NCI-H1930 (cell line): ENCODE measurements around the gene TMEM238.
"Not testable (repeated sequence)": the region's sequence is repeated elsewhere in the genome, so short reads cannot be mapped to it uniquely, and the experiment has no call there.

Experiments
- DNase-seq, 2 experiments: peaks; one replicate each; lab custom pipeline; 2025; lab: John Stamatoyannopoulos, UW

Gene TMEM238, protein sequence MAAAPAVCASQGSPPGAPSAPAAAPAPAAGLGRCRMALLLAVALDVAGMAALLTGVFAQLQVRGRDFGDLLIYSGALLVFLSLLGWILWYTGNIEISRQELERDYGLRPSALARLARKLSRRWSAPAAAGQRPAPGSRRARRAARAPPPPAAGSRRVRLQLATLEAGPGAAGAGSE

GRCh38 chr19:55384131-55384919 is at the start of gene TMEM238:
TMEM238 (minus strand) TSS chr19:55384292; CDS start chr19:55384259, 33 bp downstream.
- DNase-seq = peak in 1 of 2 experiments; percentile 76

GRCh38 chr19:55433292-55433691 is 49.2 kb upstream of the TMEM238 start:
- DNase-seq = no peak

GRCh38 chr19:55432241-55432959 is 48.3 kb upstream of the TMEM238 start:
- no peak for DNase-seq

DNA sequence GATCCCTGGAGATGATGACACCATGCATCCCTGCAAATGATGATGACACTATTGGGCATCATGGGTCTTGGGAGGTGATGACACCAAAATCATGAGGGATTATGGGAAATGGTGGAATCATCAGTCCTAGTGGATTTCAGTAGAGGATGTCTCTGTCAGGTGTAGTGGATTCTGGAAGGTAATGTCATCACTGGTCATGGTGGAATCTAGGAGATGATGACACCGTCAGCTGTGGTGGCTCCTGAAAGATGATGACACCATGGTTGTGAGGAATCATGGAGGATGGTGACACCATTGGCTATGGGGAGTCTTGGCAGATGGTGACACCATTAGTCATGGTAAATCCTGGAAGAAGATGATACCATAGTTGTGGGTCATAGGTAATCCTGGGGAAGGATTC is 47.1 kb upstream of the TMEM238 start:
- no peak for DNase-seq

DNA sequence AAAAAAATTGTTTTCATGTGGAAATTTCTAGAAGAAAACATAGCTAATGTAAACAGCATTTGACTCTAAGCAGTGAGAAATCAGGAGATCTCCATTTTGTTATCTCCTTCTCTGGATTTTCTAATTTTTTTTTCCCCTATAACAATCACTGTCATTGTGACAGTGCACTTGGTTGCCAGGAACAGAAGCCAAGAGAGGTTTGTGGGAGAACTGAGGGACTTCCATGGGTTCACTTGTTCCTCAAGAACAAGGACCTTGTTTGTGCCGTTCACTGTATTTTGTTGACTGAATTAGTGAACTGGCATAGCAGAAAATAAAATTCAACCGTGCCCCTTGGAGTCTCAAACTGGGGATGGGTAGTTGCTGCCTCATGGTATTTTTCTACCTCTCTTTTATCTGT is 42.0 kb upstream of the TMEM238 start:
- no peak for DNase-seq

GRCh38 chr19:55424518-55424917 is 40.4 kb upstream of the TMEM238 start:
- no peak for DNase-seq

- DNase-seq = no peak
These were observed 39.3 kb upstream of the TMEM238 start for GRCh38 chr19:55423225-55424005.

DNA sequence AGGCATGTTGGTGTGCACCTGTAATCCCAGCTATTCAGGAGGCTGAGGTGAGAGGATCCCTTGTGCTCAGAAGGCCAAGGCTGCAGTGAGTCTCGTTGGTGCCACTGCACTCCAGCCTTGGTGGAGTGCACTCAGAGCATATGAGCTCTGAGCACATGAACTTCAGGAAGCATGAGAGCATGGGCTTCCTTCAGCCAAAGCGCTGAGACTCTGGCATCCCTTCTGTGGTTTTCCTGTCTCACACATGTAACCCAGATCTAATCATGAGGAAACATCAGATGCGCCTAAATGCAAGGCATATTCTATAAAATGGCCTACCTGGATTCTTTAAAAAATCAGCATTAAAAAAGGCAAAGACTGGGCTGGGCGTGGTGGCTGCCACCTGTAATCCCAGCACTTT is 37.2 kb upstream of the TMEM238 start:
- DNase-seq = not testable (repeated sequence)

DNA sequence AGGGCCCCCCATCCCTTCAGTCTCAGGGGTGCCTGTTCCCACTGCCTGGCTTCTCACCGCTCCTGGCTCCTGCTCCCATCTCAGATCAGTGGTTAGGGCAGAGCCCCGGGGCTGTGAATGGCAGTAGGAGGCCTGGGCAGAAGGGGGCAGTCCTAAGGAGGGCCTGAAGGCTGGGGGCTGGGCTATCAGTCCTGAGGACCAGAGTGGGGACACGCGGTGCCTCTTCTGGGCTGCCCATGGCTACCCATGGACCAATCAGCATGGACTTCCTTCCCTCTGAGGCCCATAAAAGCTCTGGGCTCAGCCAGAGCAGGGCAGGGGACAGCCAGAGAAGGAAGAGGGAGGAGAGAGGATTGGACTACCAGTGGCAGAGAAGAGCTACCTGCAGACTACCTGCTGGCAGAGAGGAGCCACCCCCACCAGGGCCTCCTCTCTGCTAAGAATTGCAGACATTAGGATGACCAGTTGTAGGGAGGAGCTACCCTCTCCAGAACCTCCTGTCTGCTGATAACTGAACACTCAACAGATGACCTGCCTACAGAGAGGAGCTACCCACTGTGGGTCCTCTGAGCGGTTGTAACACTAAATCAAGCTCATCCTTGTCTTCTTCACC is 35.6 kb upstream of the TMEM238 start:
- DNase-seq = no peak

GRCh38 chr19:55419103-55419502 is 35.0 kb upstream of the TMEM238 start:
- DNase-seq = no peak

- peak; percentile 34 to 58 for DNase-seq
These were observed 34.1 kb upstream of the TMEM238 start for GRCh38 chr19:55418185-55418584.

DNA sequence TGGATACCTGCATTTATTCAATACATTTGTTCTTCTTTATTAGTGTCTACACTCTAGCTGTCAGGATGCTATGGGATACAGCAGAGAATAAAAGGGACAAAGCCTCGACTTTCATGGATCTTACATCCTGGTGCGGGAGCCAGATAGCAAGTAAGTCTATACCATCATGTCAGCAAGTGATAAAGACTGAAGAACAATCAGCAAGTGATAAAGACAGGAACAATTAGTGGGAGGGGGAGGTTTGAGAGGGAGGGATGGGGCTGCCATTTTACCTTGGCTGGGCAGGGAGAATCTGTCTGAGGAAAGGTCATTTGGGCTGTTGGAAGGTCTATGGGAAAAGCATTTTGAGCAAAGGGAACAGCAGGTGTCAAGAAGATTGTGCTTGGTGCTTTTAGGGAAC is 26.1 kb upstream of the TMEM238 start:
- no peak for DNase-seq

GRCh38 chr19:55409179-55409578 is 25.1 kb upstream of the TMEM238 start:
- DNase-seq = not testable (repeated sequence)

DNA sequence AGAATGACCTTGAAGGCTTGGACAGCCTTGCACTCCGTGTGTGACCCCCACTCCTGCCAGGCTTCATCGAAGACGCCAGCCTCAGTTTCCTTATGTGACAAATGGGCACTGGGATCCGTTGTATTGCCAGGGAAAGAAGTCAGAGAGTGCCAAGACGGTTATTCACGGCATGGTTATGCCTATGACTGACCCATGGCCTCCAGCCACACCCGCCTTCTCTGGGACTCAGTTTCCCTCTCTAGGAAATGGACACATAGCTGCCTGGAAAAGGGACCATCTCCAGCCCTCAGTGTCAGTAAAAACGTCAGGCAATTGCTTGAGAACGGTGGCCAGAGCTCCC is 24.4 kb upstream of the TMEM238 start:
- no peak for DNase-seq

DNA sequence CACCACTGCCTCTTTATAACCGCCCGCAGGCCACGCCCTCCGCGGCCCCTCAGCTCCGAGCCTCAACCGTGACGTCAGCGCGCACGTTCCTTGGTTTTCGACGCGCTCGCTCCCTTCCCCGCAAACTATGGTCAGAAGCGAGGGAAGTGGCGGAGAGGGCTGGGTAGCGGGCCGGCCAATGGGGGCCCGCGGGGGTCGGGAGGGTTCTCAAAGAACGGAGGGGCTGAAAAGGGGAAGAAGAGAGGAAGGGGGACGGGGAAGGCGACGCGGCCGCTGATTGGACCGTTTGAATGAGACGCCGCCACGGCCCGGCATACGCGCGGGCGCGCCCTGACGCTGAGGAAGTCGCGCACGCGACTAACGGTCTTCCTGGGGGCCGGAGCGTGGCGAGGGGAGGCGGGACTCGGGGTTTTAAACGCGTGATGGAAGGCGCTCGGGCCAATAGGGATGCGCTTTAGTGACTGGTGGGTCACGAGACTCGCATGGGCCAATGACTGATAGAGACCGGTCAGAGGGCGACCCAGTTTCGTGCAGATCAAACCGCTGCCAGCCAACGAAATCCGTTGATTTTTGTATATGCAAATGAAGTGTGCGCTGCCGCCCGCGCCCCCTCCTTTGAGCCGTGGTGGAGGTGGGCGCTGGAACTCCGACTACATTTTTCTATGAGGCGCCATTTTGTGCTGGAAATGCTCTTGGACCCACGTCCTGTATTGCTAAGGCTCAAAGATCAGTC is 23.9 kb upstream of the TMEM238 start:
- peak; percentile 100 for DNase-seq

GRCh38 chr19:55407550-55407799 is 23.4 kb upstream of the TMEM238 start, which contains the start of gene UBE2S:
UBE2S (minus strand) TSS chr19:55407788; CDS start chr19:55407589, 199 bp downstream.
- not testable (repeated sequence) for DNase-seq

- no peak for DNase-seq
These were observed 22.9 kb upstream of the TMEM238 start for GRCh38 chr19:55406826-55407549.

- DNase-seq = no peak
These were observed 22.2 kb upstream of the TMEM238 start for GRCh38 chr19:55406091-55406825.

DNA sequence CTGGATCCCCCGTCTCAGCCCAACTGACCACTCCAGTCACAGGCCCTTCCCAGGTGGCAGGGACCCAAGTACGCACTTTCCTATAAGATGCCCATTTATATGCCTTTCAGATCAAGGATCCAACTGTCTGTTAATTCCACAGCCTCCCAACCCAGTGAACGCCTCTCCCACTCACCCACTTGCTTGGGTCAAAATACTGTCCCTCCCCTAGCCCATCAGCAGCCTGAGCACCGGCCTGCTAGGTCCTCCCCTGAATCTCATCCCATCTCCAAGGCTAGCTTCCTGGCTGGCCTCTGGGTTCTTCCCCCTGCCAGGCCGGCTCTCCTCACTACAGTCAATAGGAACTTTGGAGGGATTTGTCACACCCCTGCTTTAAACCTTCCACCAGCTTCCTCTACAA is 21.5 kb upstream of the TMEM238 start:
- no peak for DNase-seq

GRCh38 chr19:55402509-55402908 is 18.4 kb upstream of the TMEM238 start:
- DNase-seq = no peak
